ENCODE data around the gene TNIK.

- TF ChIP-seq, protein P1, sequence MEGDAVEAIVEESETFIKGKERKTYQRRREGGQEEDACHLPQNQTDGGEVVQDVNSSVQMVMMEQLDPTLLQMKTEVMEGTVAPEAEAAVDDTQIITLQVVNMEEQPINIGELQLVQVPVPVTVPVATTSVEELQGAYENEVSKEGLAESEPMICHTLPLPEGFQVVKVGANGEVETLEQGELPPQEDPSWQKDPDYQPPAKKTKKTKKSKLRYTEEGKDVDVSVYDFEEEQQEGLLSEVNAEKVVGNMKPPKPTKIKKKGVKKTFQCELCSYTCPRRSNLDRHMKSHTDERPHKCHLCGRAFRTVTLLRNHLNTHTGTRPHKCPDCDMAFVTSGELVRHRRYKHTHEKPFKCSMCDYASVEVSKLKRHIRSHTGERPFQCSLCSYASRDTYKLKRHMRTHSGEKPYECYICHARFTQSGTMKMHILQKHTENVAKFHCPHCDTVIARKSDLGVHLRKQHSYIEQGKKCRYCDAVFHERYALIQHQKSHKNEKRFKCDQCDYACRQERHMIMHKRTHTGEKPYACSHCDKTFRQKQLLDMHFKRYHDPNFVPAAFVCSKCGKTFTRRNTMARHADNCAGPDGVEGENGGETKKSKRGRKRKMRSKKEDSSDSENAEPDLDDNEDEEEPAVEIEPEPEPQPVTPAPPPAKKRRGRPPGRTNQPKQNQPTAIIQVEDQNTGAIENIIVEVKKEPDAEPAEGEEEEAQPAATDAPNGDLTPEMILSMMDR (IDR thresholded peaks at IDR 0.05 in 2 of 3, conservative IDR thresholded peaks at IDR 0.05 in 1 of 3; ENCODE audit: control insufficient read depth in 2 of 3, extremely low read depth in 1 of 3, insufficient read depth in 1 of 3, low read depth in 3 of 3, low read length in 3 of 3): no peak
- TF ChIP-seq ETV6 (conservative IDR thresholded peaks at IDR 0.05 in 1 of 2, IDR thresholded peaks at IDR 0.05 in 1 of 2; ENCODE audit: borderline replicate concordance in 1 of 2, low read depth in 1 of 2) (no peak), SPI1 (IDR thresholded peaks at IDR 0.05; ENCODE audit: borderline replicate concordance, insufficient read depth, low read depth, low read length) (no peak), ZSCAN29 (IDR thresholded peaks at IDR 0.05) (no peak), MXI1 (IDR thresholded peaks at IDR 0.05; ENCODE audit: low read depth, low read length) (no peak), ZBTB40 (IDR thresholded peaks at IDR 0.05; ENCODE audit: borderline replicate concordance) (no peak), ATF2 (IDR thresholded peaks at IDR 0.05; ENCODE audit: low read length) (no peak), USF2 (IDR thresholded peaks at IDR 0.05; ENCODE audit: borderline replicate concordance, low read depth, low read length) (no peak), POLR2A (IDR thresholded peaks at IDR 0.05; ENCODE audit: low read depth, low read length) (no peak), CEBPB (IDR thresholded peaks at IDR 0.05; ENCODE audit: borderline replicate concordance in 1 of 2, low read depth in 2 of 2, low read length in 2 of 2) (no peak)
- TF ChIP-seq, protein P2, sequence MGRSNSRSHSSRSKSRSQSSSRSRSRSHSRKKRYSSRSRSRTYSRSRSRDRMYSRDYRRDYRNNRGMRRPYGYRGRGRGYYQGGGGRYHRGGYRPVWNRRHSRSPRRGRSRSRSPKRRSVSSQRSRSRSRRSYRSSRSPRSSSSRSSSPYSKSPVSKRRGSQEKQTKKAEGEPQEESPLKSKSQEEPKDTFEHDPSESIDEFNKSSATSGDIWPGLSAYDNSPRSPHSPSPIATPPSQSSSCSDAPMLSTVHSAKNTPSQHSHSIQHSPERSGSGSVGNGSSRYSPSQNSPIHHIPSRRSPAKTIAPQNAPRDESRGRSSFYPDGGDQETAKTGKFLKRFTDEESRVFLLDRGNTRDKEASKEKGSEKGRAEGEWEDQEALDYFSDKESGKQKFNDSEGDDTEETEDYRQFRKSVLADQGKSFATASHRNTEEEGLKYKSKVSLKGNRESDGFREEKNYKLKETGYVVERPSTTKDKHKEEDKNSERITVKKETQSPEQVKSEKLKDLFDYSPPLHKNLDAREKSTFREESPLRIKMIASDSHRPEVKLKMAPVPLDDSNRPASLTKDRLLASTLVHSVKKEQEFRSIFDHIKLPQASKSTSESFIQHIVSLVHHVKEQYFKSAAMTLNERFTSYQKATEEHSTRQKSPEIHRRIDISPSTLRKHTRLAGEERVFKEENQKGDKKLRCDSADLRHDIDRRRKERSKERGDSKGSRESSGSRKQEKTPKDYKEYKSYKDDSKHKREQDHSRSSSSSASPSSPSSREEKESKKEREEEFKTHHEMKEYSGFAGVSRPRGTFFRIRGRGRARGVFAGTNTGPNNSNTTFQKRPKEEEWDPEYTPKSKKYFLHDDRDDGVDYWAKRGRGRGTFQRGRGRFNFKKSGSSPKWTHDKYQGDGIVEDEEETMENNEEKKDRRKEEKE (IDR thresholded peaks at IDR 0.05): no peak
- TF ChIP-seq, protein P3, sequence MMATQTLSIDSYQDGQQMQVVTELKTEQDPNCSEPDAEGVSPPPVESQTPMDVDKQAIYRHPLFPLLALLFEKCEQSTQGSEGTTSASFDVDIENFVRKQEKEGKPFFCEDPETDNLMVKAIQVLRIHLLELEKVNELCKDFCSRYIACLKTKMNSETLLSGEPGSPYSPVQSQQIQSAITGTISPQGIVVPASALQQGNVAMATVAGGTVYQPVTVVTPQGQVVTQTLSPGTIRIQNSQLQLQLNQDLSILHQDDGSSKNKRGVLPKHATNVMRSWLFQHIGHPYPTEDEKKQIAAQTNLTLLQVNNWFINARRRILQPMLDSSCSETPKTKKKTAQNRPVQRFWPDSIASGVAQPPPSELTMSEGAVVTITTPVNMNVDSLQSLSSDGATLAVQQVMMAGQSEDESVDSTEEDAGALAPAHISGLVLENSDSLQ (IDR thresholded peaks at IDR 0.05): no peak
- TF ChIP-seq, protein P4, sequence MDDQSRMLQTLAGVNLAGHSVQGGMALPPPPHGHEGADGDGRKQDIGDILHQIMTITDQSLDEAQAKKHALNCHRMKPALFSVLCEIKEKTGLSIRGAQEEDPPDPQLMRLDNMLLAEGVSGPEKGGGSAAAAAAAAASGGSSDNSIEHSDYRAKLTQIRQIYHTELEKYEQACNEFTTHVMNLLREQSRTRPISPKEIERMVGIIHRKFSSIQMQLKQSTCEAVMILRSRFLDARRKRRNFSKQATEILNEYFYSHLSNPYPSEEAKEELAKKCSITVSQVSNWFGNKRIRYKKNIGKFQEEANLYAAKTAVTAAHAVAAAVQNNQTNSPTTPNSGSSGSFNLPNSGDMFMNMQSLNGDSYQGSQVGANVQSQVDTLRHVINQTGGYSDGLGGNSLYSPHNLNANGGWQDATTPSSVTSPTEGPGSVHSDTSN (IDR thresholded peaks at IDR 0.05; ENCODE audit: insufficient replicate concordance, low read depth, low read length): no peak
These were observed 24.4 kb downstream of the TNIK start for GRCh38 chr3:171435757-171436156.

All from GM12878 (cell line).